Activated CD8-positive, alpha-beta T cell treated with anti-CD3 and anti-CD28 coated beads for 36 hours (primary cell): ENCODE results near the gene IQCE. TPM values are rescaled to one million over a fixed set of nuclear protein-coding genes. Genes with fewer than 3 reads are reported as not detected.

ENCODE experiments used
- ATAC-seq: fragments of 200-7000 bp; cut with Tn5 transposase; one replicate; pipeline ENCODE4 v1.10.0; 2021; ENCODE audit warnings: mild to moderate bottlenecking, moderate library complexity
- CTCF ChIA-PET: fragments of 350-600 bp; sonication (Branson Sonifier 250); formaldehyde crosslinking; loops from one replicate; lab custom pipeline; 2021; ENCODE audit warnings: antibody characterized with exemption; lab: Charles Lee
- POLR2A ChIA-PET: fragments of 350-600 bp; sonication (Branson Sonifier 250); formaldehyde crosslinking; loops from one replicate; lab custom pipeline; 2021; ENCODE audit warnings: antibody characterized with exemption; lab: Charles Lee
- DNase-seq: peaks from one replicate; pipeline ENCODE4 v3.0.0-alpha.2; 2020
- H3K27ac Mint-ChIP-seq: one replicate; pipeline ENCODE4 v1.8.0; 2021; ENCODE audit warnings: mild to moderate bottlenecking, mixed read lengths
- H3K27me3 Mint-ChIP-seq: one replicate; pipeline ENCODE4 v1.8.0; 2021; ENCODE audit warnings: mixed read lengths
- H3K36me3 Mint-ChIP-seq: one replicate; pipeline ENCODE4 v1.8.0; 2021; ENCODE audit warnings: low read depth, mixed read lengths
- H3K4me1 Mint-ChIP-seq: one replicate; pipeline ENCODE4 v1.8.0; 2021; ENCODE audit warnings: low read depth, mixed read lengths
- H3K4me3 Mint-ChIP-seq: one replicate; pipeline ENCODE4 v1.8.0; 2021; ENCODE audit warnings: mild to moderate bottlenecking, moderate library complexity, mixed read lengths
- H3K9me3 Mint-ChIP-seq: one replicate; pipeline ENCODE4 v1.8.0; 2021; ENCODE audit warnings: mixed read lengths
- CTCF ChIP-seq: fragments of 200-600 bp; IDR thresholded peaks from one replicate; pipeline ENCODE4 v1.8.0; 2022; ENCODE audit warnings: antibody characterized with exemption, mild to moderate bottlenecking
- intact Hi-C: fragments of 100-400 bp; cut with micrococcal nuclease; formaldehyde crosslinking; loops from one replicate; pipeline ENCODE4 v1.10.0; 2022
- total RNA-seq, 2 experiments: library from RNA; stranded (reverse); gene quantifications; one replicate each; pipeline ENCODE4 v1.2.3, GENCODE V29; 2021

IQCE gene
- total RNA-seq, 2 experiments from 2014 or later, result 4.0 to 4.3 TPM

DNA sequence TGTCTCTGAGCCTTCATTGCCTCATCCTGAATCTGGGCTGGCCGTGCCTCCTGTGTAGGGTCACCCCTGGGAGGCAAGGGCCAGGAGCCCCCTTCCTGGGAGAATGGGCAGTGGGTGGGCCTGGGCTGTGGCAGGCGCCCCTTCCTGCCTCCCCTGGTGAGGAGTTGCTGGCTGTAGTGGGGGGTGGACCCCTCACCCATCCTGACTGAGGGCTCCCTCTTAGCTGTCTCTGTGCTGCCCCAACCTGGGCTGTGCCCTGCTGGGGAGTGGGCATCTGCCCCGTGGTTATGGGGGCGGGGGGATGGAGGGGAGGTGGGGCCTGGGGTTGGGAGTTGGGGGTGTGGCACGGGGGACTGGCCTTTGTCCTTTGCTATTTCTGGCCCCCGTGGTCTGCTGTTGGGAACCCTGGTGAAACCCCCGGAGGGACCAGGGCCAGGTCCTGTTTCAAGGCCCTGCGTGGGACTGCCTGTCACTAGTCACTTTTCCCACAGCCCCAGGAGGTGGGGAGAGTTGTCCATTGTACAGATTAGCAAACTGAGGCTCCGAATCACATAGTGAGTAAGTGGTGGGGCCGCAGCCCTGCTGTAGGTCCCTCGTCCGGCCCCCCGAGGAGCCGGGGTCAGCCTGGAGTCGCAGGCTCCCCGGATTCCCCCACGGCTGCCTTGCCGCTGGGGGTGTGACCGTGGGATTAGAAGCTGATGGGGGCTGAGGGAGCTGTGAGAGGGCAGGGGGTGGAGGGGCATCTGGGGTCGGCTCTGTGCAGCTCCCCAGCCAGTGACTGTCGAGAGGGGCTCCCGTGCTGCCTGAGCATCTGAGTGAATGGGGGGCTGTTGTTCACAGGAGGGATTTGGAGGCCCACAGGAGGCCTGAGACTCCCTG is 75.7 kb downstream of the IQCE start:
- Mint-ChIP-seq H3K27me3 (no peaks in the 10 kb centered on the region), H3K27ac (no peak overlapping the region), H3K9me3 (no peaks in the 10 kb centered on the region), H3K4me3 (peak overlapping the region; percentile 96), H3K36me3 (no peaks in the 10 kb centered on the region), H3K4me1 (peaks cover 16% of the 10 kb centered on the region)
- intact Hi-C loops, result loop anchor here (10.0 kb wide), 1 partner anchor 80 kb away; the partner anchor contains the start of genes BRAT1 and IQCE
- no peak for TF ChIP-seq CTCF
- DNase-seq (no peak), ATAC-seq (no peak)
- POLR2A ChIA-PET, result interaction anchor here (1.1 to 1.9 kb wide), 3 partner anchors 10 to 24 kb away, joined by 3 to 6 read pairs (median 3); no protein-coding TSS in a partner anchor
- CTCF ChIA-PET, result interaction anchor here (0.7 to 1.9 kb wide), 3 partner anchors 11 to 123 kb away, joined by 3 to 6 read pairs (median 5); no protein-coding TSS in a partner anchor

DNA sequence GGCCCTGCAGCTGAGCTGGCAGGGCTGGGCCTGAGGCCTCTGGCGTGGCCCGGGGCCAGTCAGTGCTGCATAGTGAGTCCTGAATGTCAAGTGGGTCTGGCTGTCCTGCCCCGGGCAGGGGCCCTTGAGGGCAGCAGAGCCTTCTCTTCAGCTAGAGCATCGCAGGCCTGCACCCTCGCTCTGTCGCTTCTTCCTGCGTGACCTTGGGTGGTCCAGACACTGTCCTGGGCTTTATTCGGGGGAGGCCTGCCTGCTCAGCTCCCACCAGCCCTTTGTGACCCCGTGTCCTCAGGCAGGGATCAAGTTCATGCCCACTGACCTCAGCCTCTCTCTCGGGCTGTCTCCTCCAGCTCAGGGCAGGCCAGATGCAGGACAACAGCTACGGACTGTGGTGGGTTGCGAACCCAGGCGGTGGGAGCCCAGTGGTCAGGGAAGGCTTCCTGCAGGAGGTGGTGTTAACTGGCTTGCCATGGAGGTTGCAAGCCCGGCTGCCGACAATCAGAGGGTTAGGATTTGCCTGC is 76.4 kb downstream of the IQCE start:
- CTCF ChIA-PET, result interaction anchor here (1.0 to 1.9 kb wide), 2 partner anchors 10 to 36 kb away, joined by 3 to 5 read pairs; no protein-coding TSS in a partner anchor
- no peak for ATAC-seq
- no peak for DNase-seq
- Mint-ChIP-seq H3K9me3 (no peaks in the 10 kb centered on the region), H3K4me1 (peaks cover 16% of the 10 kb centered on the region), H3K4me3 (no peak overlapping the region), H3K36me3 (no peaks in the 10 kb centered on the region), H3K27ac (no peak overlapping the region), H3K27me3 (no peaks in the 10 kb centered on the region)
- TF ChIP-seq CTCF, result no peak
- POLR2A ChIA-PET, result interaction anchor here (0.6 to 1.9 kb wide), 3 partner anchors 10 to 87 kb away, joined by 3 to 6 read pairs (median 3); no protein-coding TSS in a partner anchor
- intact Hi-C loops, result loop anchor here (10.0 kb wide), 1 partner anchor 80 kb away; the partner anchor contains the start of genes BRAT1 and IQCE

DNA sequence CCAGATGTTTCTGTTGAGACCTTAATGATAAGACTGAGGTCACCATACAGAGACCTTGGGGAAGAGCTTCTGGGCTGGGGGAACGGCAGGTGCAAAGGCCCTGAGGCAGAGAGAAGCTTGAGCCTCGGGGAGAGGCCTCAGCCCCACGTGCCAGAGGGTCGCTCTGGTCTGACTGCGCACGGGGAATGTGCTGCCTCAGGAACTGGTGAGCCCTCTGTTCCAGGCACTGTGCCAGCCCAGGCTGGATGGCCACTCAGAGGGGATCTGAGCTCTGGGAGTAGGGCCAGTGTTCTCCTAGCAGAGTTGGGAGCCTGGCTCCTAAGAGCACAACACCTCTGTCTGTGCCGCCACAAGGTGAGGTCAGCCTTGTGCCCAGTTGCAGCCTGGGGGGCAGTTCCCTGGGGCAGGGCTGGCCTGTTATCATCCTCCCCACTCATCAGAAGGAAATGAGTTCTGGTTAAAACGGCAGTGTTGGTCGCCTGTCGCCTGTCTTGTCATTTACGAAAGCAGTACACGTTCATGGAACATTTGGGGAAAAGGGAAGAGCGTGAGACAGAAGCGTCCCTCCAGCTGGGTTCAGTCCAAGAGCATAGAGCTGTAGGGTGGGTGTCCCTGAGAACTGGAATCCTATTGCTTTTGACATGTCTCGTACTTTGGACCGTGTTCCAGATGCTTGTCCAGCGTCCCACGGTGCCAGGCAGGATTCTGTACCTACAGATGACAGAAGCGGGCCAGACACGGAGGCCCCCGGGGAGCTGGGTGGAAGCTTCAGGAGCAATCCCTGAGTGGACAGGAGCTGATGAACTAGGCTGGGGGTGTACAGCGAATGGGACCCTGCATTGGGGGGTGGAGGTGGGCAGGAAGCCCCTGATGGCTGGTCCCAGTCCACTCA is 77.3 kb downstream of the IQCE start:
- no peak for ATAC-seq
- intact Hi-C loops, result loop anchor here (10.0 kb wide), 1 partner anchor 81 kb away; the partner anchor contains the start of genes BRAT1 and IQCE
- ChIA-PET POLR2A (interaction anchor here (0.6 to 1.9 kb wide), 4 partner anchors 9 to 86 kb away, joined by 3 to 6 read pairs (median 4); no protein-coding TSS in a partner anchor), CTCF (interaction anchor here (1.0 to 1.9 kb wide), 4 partner anchors 9 to 185 kb away, joined by 3 to 5 read pairs (median 4); no protein-coding TSS in a partner anchor)
- no peaks in the 10 kb centered on the region for H3K36me3 Mint-ChIP-seq
- H3K4me1 Mint-ChIP-seq, result peaks cover 15% of the 10 kb centered on the region
- DNase-seq, result no peak
- no peaks in the 10 kb centered on the region for H3K9me3 Mint-ChIP-seq
- no peak overlapping the region for H3K4me3 Mint-ChIP-seq
- no peak overlapping the region for H3K27ac Mint-ChIP-seq
- no peaks in the 10 kb centered on the region for H3K27me3 Mint-ChIP-seq
- TF ChIP-seq CTCF, result no peak

GRCh38 chr7:2637066-2637471 is 78.3 kb downstream of the IQCE start:
- no peak for DNase-seq
- H3K4me3 Mint-ChIP-seq, result no peak overlapping the region
- no peak for TF ChIP-seq CTCF
- no peaks in the 10 kb centered on the region for H3K27me3 Mint-ChIP-seq
- ATAC-seq, result no peak
- no peaks in the 10 kb centered on the region for H3K36me3 Mint-ChIP-seq
- ChIA-PET POLR2A (interaction anchor here (1.4 kb wide), 1 partner anchor 22 kb away, joined by 5 read pairs; no protein-coding TSS in a partner anchor), CTCF (no interaction called here)
- peaks cover 14% of the 10 kb centered on the region for H3K4me1 Mint-ChIP-seq
- no peak overlapping the region for H3K27ac Mint-ChIP-seq
- intact Hi-C loops, result loop anchor here (10.0 kb wide), 1 partner anchor 82 kb away; the partner anchor contains the start of genes BRAT1 and IQCE
- H3K9me3 Mint-ChIP-seq, result no peaks in the 10 kb centered on the region
